G401 (cell line): ENCODE measurements around the gene COL9A1. TPM values are rescaled to one million over a fixed set of nuclear protein-coding genes. Genes with fewer than 3 reads are reported as not detected.
"Not testable (repeated sequence)": the region's sequence is repeated elsewhere in the genome, so short reads cannot be mapped to it uniquely, and the experiment has no call there.

Experiments
- DNase-seq: peaks from one replicate; pipeline ENCODE4 v3.0.0-alpha.2; 2015; ENCODE audit warnings: low spot score
- in situ Hi-C: cut with HindIII; loops from 2 replicates; pipeline ENCODE4 v1.10.0; 2016; ENCODE audit warnings: low sequenced_read_pairs, mixed read lengths
- total RNA-seq: library from RNA; depleted of rRNA; stranded (reverse); fragments of >200 nt; shearing (Covaris generic); gene quantifications from 2 replicates; pipeline ENCODE4 v1.2.3, GENCODE V29; 2014; rRNA removed

Gene COL9A1
- total RNA-seq, result 16.5 and 24.1 TPM in 2 replicates

DNA sequence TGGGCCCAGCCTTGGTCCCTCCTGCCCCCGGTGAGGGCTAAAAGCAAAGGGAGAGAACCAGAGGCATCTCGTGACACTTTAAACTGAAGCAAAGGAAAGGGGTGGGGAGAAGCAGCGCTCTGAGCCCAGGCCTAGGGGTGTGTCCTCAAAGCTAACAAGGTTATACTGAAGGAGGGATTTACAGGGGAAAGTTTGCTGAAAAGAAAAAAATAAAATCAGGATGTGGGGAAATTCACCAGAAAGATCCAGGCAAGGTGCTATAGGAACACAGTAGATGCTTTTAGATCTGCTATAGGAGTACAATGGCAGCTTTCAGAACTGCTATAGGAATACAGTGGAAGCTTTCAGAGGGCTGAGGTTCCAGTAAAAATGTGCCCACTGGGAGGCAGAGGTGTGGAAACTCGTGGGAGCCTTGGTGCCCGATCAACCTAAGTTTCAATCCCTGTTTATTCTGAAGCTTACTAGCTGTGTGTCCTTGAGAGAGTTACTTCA is at the start of gene COL9A1:
TSS of gene COL9A1 (minus strand) at position 51 of the 492 bp plus-strand sequence. CDS start 160 bp downstream, outside the sequence.
- no peak for DNase-seq
- in situ Hi-C loops, result no loop called here

DNA sequence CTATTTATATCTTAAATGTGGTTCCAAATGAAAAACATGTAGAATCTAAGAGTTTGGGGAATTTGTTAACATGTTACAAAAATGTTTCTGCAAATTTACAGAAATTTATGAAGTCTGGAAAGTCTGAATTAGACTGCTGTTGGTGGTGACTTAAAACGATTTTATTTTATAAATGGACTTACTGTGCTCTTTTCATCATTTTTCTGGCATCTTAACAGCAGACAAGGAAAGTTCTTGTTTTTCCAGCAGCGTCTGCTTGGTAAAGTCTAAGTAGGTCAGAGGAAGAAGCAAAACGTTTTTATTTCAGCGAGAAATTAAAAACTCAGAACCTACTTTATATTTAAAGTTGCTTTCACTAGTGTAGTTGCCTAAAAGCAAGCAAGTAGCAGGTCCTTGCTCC is 48.6 kb upstream of the COL9A1 start:
- in situ Hi-C loops, result no loop called here
- DNase-seq, result no peak

DNA sequence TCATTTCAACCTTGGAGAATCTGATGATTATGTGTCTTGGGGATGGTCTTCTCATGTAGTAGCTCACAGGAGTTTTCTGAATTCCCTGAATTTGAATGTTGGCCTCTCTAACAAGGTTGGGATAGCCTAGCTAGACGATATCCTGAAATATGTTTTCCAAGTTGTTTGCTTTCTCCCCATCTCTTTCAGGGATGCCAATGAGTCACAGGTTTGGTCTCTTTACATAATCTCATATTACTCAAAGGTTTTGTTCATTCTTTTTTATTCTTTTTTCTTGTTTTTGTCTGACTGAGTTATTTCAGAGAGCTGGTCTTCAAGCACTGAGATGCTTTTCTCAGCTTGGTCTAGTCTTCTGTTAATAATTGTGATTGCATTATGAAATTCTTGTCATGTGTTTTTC is 42.7 kb upstream of the COL9A1 start:
- in situ Hi-C loops, result no loop called here
- no peak for DNase-seq

DNA sequence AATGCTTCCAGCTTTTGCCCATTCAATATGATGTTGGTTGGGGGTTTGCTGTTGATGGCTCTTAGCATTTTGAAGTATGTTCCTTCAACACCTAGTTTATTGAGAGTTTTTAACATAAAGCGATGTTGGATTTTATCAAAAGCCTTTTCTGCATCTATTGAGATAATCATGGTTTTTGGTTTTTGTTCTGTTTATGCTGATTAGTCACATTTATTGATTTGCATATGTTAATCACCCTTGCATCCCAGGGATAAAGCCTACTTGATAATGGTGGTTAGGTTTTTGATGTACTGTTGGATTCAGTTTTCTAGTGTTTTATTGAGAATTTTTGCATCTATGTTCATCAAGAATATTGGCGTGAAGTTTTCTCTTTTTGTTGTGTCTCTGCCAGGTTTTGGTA is 40.4 kb upstream of the COL9A1 start:
- DNase-seq, result no peak
- in situ Hi-C loops, result no loop called here

DNA sequence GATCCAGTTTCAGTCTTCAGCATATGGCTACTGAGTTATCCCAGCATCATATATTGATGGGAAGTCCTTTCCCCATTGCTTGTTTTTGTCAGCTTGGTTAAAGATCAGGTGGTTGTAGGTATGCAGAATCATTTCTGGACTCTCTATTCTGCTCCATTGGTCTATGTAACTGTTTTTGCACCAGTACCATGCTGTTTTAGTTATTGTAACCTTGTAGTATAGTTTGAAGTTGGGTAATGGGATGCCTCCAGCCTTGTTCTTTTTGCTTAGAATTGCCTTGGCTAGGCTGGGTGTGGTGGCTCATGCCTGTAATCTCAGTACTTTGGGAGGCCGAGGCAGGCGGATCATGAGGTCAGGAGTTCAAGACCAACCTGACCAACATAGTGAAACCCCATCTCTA is 36.9 kb upstream of the COL9A1 start:
- in situ Hi-C loops, DNase-seq: not testable (repeated sequence)

DNA sequence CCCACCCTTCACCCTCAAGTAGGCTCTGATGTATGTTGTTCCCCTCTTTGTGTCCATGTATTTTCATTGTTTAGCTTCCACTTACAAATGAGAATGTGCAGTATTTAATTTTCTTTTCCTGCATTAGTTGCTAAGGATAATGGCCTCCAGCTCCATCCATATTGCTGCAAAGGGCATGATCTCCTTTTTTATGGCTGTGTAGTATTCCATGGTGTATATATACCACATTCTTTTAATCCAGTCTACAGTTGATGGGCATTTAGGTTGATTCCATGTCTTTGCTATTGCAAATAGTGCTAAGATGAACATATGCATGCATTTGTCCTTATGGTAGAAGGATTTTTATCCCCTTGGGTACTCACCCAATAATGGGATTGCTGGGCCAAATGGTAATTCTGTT is 35.9 kb upstream of the COL9A1 start:
- no peak for DNase-seq
- in situ Hi-C loops, result no loop called here

DNA sequence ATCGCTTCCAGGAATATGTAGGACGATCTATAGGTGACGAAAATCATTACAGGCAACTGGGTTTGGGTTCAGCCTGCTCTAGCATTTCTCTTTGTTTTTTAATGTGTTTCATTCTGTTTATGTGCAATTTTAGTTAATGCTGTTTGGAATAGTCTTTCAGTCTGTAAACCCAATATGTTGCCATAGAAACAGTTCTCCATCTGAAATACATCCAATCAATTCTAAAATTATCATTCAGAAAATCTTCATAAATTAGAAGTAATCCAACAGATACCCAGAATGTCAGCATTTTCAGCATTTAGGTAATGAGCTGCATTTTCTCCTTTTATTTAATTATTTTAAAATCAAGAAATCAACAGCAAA is 34.8 kb upstream of the COL9A1 start:
- no peak for DNase-seq
- in situ Hi-C loops, result no loop called here

DNA sequence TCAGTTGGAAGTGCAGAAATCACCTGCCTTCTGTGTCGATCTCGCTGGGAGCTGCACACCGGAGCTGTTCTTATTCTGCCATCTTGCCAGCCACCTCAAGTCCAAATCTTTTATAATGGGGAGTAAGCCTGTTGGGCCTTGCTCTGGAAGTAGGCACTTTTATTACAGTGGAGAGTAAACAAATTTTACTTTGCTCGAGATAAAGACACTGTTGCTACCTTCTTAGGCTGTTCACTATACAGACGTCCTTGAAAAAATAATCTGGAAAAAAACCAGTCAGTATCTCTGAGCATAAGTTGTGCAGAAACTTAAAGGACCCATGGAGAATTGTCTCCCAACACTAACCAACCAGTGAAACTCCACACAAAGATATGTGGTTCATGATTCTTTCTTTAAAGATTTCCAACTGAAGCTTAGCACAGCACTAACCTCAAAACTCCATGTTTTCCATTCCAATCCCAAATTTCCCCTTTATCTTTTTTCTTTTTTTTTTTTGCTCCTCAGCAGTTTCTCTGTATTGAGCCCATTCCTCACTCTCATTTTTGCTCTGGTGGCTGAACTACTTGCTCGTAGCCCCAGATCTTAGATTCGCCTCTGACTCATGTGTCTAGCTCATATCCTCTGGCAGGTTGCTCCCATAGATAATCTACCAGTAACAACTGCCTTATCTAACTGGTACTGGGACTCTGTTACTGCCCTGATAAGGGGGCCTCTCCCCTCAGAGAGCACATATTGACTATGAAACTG is 34.3 kb upstream of the COL9A1 start:
- DNase-seq, result no peak

DNA sequence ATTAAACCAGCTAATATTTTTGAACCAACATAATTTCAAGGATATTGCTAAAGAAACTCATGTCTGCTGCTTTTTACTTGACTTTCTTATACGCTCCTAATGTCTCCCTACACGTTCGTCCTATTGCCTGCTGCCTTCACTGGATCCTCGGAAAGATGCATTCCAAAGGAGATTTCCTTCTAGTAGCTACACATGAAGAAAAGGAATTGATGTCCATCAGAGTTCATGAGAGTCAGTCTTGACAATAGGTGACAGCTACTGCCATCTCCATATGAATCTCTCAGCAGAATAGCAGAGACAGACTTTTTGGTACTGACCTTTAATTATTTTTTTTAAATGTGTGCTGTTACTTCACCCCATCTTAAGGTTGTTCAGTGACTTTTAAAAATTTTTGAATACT is 24.2 kb upstream of the COL9A1 start:
- no peak for DNase-seq
- in situ Hi-C loops, result no loop called here

More for the DNA sequence above, 34.3 kb upstream of the COL9A1 start:
- in situ Hi-C loops, result no loop called here

DNA sequence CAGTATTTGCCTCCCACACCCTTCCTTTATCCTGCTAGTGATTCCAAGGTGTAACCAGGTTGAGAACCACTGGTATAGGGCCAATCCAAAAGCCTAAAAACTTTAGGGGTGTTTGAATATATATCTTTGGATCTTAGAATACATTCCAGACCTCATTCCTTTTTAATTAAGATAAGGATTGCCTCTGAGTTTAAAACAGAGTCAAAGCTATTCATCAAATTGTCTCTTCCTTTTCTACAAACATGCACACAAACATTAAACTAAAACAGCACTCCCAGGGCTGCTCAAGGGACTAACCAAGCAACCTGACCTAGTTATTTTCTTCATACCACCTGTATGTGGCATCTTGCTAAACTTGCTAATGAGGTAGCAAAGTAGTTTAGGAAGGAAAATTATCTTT is 22.1 kb upstream of the COL9A1 start:
- in situ Hi-C loops, result no loop called here

DNA sequence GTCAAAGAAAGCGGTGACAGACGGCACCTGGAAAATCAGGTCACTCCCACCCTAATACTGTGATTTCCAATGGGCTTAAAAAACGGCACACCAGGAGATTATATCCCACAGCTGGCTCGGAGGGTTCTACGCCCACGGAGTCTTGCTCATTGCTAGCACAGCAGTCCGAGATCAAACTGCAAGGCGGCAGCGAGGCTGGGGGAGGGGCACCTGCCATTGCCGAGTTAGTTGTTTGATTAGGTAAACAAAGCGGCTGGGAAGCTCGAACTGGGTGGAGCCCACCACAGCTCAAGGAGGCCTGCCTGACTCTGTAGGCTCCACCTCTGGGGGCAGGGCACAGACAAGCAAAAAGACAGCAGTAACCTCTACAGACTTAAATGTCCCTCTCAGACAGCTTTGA is 14.9 kb upstream of the COL9A1 start:
- DNase-seq, in situ Hi-C loops: not testable (repeated sequence)

More for the DNA sequence above, 22.1 kb upstream of the COL9A1 start:
- no peak for DNase-seq

DNA sequence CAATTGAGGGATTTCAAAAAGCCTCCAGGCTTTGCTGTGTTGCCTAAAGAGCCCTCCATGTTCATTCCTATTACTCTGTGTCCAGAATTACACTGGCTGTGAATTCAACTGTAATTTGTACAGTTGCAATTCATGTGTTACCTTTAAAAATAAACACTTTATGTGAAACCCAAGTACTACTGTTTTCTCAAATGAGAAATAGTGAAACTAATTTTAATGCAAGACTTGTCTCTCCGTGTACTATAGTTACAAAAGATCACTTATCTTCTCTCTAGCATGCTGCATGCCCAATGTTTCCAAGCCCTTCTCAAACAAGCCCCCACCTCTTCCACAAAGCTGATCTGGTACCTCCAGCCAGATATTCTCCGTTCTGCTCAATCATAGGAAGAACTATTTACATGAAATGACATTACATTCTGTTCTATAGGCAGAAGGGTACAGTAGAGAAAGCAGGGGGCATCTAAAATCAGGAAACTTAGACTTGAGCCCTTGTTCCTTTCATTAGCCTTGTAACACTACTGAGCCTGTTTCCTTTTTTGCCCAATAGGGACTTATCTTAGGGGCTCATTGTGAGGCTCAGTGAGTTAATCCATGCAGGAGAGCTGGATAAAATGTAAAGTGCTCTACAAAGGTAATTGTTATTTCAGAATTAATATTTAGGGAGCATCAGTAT is 12.3 kb upstream of the COL9A1 start:
- in situ Hi-C loops, result no loop called here
- DNase-seq, result no peak

DNA sequence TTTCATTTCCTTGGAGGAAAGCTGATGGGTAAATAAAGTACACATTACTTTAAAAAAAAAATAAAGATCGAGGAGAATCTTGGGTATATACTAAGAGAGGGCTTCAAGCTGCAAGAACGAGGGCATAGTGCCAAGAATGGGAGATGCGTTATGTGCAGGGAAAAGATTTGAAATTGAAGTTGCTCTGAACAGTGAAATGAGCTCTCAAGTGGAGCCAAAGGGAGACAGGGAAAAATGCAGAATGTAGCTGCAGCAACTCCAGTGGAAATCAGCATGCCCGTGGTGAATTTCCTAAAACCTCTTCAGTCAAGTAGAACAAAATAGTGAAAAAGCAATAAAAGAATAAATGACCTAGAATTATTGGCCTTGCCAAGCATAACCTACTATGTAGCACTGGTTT is 11.4 kb upstream of the COL9A1 start:
- in situ Hi-C loops, result no loop called here
- peak; percentile 10 for DNase-seq

DNA sequence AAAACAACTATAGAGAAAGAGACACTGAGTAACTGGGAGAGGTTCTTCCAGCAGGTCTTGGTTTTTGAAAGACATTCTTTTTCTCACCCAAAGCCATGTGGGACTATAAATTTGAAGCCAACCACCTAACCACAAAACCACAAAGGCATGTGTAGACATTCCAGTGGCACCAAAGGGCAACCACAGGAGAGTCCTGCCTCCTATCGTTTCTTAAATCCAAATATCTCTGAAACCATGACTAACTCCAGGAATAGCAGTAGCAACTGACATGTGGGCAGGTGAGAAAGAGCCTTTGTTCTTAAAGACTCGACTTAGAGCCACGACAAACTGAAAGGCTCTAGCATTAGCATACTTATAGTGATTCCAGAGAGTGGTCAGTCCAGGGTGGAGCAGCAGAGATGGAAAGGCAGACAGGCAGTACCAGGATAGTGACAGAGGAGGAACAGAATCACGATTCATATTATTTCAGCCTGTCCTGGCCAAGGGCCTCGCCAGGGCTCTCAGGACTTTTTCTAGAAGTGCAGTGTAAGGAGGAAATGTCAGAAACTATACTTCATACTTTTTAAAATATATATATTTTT is 9.4 kb upstream of the COL9A1 start:
- DNase-seq, result no peak
- in situ Hi-C loops, result no loop called here

DNA sequence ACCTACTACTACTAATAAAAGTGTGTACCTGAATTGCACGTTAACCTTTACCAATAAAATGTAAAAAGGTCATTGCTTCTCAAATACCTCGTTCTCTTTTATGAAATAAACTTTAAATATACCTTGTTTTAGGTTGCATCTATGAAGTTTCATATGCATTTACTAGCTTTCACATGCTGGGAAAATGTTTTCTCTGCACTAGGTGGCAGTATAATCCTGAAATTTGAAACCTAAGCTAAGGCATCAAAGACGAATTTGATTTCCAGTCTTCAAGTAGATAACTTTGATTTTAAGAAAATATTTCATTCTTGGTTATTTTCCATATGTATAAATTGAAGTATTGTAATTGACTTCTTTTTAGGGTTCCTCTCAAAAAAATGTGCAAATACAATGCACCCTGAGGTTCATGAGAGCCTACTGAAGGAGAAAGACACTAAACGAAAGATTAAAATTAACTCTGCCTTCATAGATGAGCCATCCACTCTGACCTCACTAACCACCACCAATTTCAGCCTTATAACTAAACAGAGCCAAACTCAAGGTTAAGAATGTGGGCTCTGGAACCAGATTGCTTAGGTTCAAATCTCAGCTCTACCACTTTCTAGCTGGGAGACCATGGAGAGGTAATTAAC is 7.3 kb upstream of the COL9A1 start:
- DNase-seq, result peak; percentile 58
- in situ Hi-C loops, result no loop called here

DNA sequence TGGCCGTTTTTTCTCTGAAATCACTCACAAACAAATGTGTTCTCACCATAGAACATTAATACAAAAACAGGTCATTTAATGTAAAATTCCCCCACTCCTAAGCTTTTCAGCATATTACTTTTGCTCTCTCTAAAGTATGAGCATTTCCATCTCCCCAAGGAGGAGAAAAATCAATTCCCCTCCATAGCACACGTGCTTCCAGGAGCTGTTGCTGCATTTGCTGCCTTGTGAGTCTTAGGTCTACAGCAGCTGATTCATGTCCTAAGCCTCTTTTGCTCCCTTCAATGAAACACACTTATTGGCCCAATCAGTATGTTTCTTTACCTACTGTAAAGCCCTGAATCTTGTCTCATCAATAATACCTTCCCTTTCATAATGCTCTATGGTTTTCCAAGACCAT is 6.4 kb upstream of the COL9A1 start:
- in situ Hi-C loops, result no loop called here
- no peak for DNase-seq

DNA sequence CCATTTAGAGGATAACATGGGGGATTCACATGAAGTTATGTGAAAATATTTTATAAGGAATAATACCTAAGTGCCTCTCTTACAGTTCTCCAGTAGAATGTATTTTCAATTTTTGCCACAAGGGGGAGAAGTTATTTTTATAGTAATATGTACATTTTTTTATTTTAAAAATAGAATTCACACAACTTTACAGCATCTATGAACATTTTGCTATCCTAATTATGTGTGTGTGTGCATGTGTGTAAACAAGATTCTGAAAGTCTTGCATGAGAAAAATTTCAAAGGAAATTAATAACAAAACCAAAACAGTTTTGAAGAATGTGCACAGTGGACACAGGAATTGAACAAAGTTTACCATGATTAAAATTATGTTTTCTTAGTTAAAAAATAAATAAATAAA is 5.3 kb upstream of the COL9A1 start:
- in situ Hi-C loops, DNase-seq: not testable (repeated sequence)

DNA sequence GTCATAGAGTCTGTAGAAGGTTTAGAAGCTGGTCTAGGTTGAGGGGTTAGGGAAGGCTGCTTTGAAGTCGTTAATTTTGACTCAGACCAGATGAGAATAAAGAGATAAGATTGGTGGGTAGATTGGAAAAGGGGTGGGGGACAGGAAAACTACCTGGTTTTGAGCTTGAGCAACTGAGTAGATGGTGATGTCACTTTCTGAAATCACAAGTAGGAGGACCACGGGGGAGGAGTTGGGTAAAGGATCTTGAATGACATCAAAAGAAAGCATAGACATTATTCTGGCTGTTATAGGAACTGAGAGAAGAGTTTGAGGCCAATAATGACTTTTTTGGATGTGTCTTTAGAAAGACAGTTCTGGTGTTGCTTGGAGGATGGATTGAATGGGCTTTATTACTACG is 4.1 kb upstream of the COL9A1 start:
- in situ Hi-C loops, result no loop called here
- no peak for DNase-seq

DNA sequence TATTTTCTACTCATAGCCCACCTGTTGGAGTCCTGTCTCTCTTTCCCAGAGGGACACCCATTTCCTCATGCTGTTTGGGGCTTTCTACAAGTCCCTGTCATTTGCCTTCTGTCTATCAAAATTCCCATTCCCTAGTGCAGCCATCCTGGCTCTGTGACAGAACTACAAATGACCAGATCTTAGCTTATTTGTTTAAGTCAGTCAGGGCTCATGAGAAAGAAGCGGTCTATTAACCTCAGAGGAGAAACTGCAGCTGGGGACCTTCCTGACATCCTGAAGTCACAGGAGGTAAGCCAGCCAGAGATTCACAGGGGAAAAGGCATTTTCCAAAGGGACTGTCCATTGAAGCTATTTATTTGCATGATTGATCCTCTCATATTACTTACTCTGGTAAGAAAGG is 1.7 kb upstream of the COL9A1 start:
- DNase-seq, result no peak
- in situ Hi-C loops, result no loop called here

DNA sequence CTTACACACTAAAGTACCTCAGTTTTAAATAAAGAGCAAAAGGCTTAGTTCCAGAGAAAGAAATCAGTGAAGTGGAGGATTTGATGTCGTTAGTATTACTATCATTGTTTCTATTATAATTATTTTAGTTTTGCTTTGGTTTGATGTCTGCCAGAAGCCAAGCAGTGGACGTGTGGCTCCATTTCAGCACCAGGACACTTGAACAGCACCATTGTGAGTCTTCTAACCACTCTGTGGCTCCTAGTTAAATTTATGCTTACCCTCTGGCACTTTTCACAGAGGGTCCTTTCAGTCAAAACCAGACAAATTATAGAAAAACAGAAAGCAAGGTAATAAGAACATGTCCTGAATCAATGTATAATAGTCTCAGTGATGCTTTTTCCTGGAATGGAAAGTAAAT is 3.4 kb downstream of the COL9A1 start:
- in situ Hi-C loops, result no loop called here

More for the DNA sequence above, 3.4 kb downstream of the COL9A1 start:
- no peak for DNase-seq
